ENCODE results near the gene MFAP1. TPM values are rescaled to one million over a fixed set of nuclear protein-coding genes. Genes with fewer than 3 reads are reported as not detected.
"Not testable (repeated sequence)": the region's sequence is repeated elsewhere in the genome, so short reads cannot be mapped to it uniquely, and the experiment has no call there.

The MFAP1 gene
- total RNA-seq, 4 donors from 2014 or later, result 20.4 to 24.5 (median 22.7) TPM

DNA sequence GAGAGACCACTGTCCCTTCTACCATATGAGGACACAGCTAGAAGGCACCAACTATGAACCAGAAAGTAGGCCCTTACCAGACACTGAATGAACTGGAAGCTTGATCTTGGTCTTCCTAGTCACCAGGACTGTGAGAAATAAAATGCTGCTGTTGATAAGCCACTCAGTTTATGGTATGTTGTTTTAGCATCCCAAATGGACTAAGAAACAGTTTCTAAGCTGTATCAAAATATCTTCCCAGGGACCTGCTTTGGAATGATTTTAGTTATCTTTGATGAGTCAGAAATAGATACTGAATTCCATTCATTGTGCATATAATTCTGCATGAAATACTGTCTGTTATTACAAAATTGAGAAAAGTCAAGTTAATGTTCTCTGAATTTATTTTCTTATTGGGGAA lies 20.9 kb upstream of the MFAP1 start:
- no peak for DNase-seq
- TF ChIP-seq POLR2A (IDR thresholded peaks at IDR 0.05) (no peak), CTCF (IDR thresholded peaks at IDR 0.05) (no peak)
- Histone ChIP-seq H3K36me3 (no peaks in the 10 kb centered on the region), H3K4me3 (replicated peaks in 1 of 3) (no peak overlapping the region), H3K9me3 (no peaks in the 10 kb centered on the region), H3K27me3 (no peaks in the 10 kb centered on the region), H3K27ac (no peak overlapping the region), H3K4me1 (no peaks in the 10 kb centered on the region)
- intact Hi-C loops (cut with DNase I), result no loop called here

DNA sequence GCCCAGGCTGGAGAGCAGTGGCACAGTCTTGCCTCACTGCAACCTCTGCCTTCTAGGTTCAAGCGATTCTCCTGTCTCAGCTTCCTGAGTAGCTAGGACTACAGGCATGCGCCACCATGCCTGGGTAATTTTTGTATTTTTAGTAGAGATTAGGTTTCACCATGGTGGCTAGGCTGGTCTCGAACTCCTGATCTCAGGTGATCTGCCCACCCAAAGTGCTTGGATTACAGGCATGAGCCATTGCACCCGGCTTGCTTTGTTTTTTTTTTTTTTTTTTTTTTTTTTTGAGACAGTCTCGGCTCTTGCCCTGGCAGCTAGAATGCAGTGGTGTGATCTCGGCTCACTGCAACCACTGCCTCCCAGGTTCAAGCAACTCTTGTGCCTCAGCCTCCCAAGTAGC lies 8.0 kb upstream of the MFAP1 start:
- H3K27ac ChIP-seq; H3K4me3 ChIP-seq (replicated peaks in 1 of 3); intact Hi-C loops (cut with DNase I); H3K27me3 ChIP-seq; H3K9me3 ChIP-seq; H3K36me3 ChIP-seq; DNase-seq; H3K4me1 ChIP-seq: not testable (repeated sequence)
- 95 to 97% methylated on average over 6 of the region's 6 CpGs for WGBS, 2 donors

DNA sequence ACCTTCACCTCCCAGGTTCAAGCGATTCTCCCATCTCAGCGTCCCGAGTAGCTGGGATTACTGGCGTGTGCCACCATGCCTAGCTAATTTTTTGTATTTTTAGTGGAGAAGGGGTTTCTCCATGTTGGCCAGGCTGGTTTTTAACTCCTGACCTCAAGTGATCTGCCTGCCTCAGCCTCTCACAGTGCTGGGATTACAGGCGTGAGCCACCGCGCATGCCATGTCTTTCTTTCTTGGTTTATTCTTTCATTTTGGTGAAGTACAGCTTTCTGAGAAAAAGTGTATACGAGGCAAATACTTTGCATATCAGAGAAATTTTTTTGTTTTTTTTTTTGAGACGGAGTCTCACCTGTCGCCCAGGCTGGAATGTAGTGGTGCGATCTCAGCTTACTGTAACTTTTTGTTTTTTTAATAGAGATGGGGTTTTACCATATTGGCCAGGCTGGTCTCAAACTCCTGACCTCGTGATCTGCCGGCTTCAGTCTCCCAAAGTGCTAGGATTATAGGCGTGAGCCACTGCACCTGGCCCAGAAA lies 7.1 kb upstream of the MFAP1 start:
- H3K36me3 ChIP-seq; DNase-seq; H3K4me1 ChIP-seq; H3K4me3 ChIP-seq (replicated peaks in 1 of 3); H3K9me3 ChIP-seq; intact Hi-C loops (cut with DNase I); H3K27me3 ChIP-seq; H3K27ac ChIP-seq: not testable (repeated sequence)
- WGBS, 2 donors, result 94 to 96% methylated on average over 14 of the region's 14 CpGs

- H3K27ac ChIP-seq; H3K27me3 ChIP-seq; H3K36me3 ChIP-seq; intact Hi-C loops (cut with DNase I); H3K9me3 ChIP-seq; H3K4me3 ChIP-seq (replicated peaks in 1 of 3); DNase-seq: not testable (repeated sequence)
- peaks cover 8 to 11% of the 10 kb centered on the region in 2 donors for H3K4me1 ChIP-seq
- WGBS, 2 donors, result 92 to 99% methylated on average over 9 of the region's 9 CpGs
These were observed 6.3 kb upstream of the MFAP1 start for GRCh38 chr15:43830691-43831275.

DNA sequence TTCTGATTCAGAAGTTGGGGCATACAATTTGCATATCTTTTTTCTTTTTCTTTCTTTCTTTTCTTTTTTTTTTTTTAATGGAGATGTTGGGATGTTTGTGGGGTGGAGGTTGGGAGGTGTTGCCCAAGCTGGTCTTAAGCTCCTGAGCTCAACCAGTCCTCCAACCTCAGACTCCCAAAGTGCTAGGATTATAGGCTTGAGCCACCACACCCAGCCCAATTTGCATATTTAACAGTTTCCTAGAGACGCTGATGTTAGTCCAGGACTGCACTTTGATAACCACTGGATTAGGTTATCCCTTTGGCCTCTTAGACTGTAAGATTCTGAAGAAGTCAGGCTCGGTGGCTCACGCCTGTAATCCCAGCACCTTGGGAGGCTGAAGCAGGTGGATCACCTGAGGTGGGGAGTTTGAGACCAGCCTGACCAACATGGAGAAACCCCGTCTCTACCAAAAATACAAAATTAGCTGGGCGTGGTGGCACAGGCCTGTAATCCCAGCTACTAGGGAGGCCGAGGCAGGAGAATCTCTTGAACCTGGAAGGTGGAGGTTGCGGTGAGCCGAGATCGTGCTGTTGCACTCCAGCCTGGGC lies 5.6 kb upstream of the MFAP1 start:
- H3K9me3 ChIP-seq; DNase-seq; intact Hi-C loops (cut with DNase I); H3K36me3 ChIP-seq; H3K27ac ChIP-seq; H3K4me3 ChIP-seq (replicated peaks in 1 of 3); H3K27me3 ChIP-seq: not testable (repeated sequence)
- WGBS, 2 donors, result 95 to 96% methylated on average over 9 of the region's 9 CpGs
- peaks cover 8 to 11% of the 10 kb centered on the region in 2 donors for H3K4me1 ChIP-seq

GRCh38 chr15:43828061-43828657 lies 3.7 kb upstream of the MFAP1 start:
- no peak for TF ChIP-seq CTCF (IDR thresholded peaks at IDR 0.05)
- no peak for TF ChIP-seq POLR2A (IDR thresholded peaks at IDR 0.05)

More at GRCh38 chr15:43828061-43828657, 3.7 kb upstream of the MFAP1 start:
- H3K36me3 ChIP-seq, result no peaks in the 10 kb centered on the region
- no peak overlapping the region for H3K27ac ChIP-seq
- H3K27me3 ChIP-seq, result no peaks in the 10 kb centered on the region
- H3K4me3 ChIP-seq (replicated peaks in 1 of 3), result no peak overlapping the region
- DNase-seq, result no peak
- WGBS, 2 donors, result 70% methylated on average over 6 of the region's 6 CpGs
- no peaks in the 10 kb centered on the region for H3K9me3 ChIP-seq
- peaks cover 16 to 18% of the 10 kb centered on the region in 2 donors for H3K4me1 ChIP-seq
- intact Hi-C loops (cut with DNase I), result no loop called here

All from thyroid gland (tissue), 4 donors.